NCI-H748 (cell line): ENCODE results near the gene BARHL2.
A peak's percentile ranks its signal among the peaks of the same experiment; 100 is the strongest.

Source experiments
- DNase-seq: peaks from one replicate; lab custom pipeline; 2025; ENCODE audit not compliant: unreplicated experiment; lab: John Stamatoyannopoulos, UW

Gene BARHL2

GRCh38 chr1:90724926-90725656, 8.0 kb upstream of the BARHL2 start:
- DNase-seq: no peak

GRCh38 chr1:90724361-90724760, 7.3 kb upstream of the BARHL2 start:
- DNase-seq: no peak

GRCh38 chr1:90723590-90724108, 6.5 kb upstream of the BARHL2 start:
- no peak for DNase-seq

GRCh38 chr1:90722874-90723589, 5.9 kb upstream of the BARHL2 start:
- DNase-seq: no peak

- DNase-seq: peak; percentile 82
Observed at GRCh38 chr1:90721210-90722194, 4.4 kb upstream of the BARHL2 start.

- no peak for DNase-seq
Observed at GRCh38 chr1:90720145-90720636, 3.1 kb upstream of the BARHL2 start.

- DNase-seq: no peak
Observed at GRCh38 chr1:90719330-90720144, 2.4 kb upstream of the BARHL2 start.

GRCh38 chr1:90718411-90719329, 1.6 kb upstream of the BARHL2 start:
- DNase-seq: peak; percentile 63

- peak; percentile 88 for DNase-seq
Observed at GRCh38 chr1:90717665-90718410, 736 bp upstream of the BARHL2 start.

GRCh38 chr1:90717356-90717664, 208 bp upstream of the BARHL2 start:
- DNase-seq: peak; percentile 63

- no peak for DNase-seq
Observed at GRCh38 chr1:90716243-90716551, 905 bp downstream of the BARHL2 start.

- no peak for DNase-seq
Observed at GRCh38 chr1:90715309-90715708, 1.8 kb downstream of the BARHL2 start.

GRCh38 chr1:90714521-90714951, 2.6 kb downstream of the BARHL2 start:
- no peak for DNase-seq

GRCh38 chr1:90713741-90714509, 3.2 kb downstream of the BARHL2 start:
- no peak for DNase-seq

GRCh38 chr1:90712915-90713730, 4.0 kb downstream of the BARHL2 start:
- no peak for DNase-seq

GRCh38 chr1:90712153-90712856, 4.8 kb downstream of the BARHL2 start:
- no peak for DNase-seq
